ENCODE results near the gene IFT81. TPM values are rescaled to one million over a fixed set of nuclear protein-coding genes. Genes with fewer than 3 reads are reported as not detected.

The IFT81 gene
- total and polyA plus RNA-seq, 2 donors (not counting 1 experiment from before 2014, with no cell fraction given) = 0.43 to 6.8 TPM

GRCh38 chr12:110249105-110249504, 124.9 kb downstream of the IFT81 start:
- H3K79me2 ChIP-seq (ENCODE audit: control insufficient read depth, insufficient read depth, low read length) = no peaks in the 10 kb centered on the region
- intact Hi-C loops (cut with micrococcal nuclease) = no loop called here
- WGBS (ENCODE audit: insufficient coverage) = 28% methylated on average over 4 of the region's 4 CpGs
- H3K9ac ChIP-seq (ENCODE audit: low read length) = no peak overlapping the region
- no peak overlapping the region for H2AFZ ChIP-seq (ENCODE audit: insufficient read depth, low read depth, low read length, poor library complexity, severe bottlenecking)
- TF ChIP-seq, protein P1, sequence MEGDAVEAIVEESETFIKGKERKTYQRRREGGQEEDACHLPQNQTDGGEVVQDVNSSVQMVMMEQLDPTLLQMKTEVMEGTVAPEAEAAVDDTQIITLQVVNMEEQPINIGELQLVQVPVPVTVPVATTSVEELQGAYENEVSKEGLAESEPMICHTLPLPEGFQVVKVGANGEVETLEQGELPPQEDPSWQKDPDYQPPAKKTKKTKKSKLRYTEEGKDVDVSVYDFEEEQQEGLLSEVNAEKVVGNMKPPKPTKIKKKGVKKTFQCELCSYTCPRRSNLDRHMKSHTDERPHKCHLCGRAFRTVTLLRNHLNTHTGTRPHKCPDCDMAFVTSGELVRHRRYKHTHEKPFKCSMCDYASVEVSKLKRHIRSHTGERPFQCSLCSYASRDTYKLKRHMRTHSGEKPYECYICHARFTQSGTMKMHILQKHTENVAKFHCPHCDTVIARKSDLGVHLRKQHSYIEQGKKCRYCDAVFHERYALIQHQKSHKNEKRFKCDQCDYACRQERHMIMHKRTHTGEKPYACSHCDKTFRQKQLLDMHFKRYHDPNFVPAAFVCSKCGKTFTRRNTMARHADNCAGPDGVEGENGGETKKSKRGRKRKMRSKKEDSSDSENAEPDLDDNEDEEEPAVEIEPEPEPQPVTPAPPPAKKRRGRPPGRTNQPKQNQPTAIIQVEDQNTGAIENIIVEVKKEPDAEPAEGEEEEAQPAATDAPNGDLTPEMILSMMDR (IDR thresholded peaks at IDR 0.05) = no peak
- no peak for TF ChIP-seq EZH2 (IDR thresholded peaks at IDR 0.05; ENCODE audit: borderline replicate concordance, insufficient read depth, low read depth, low read length, poor library complexity, severe bottlenecking)
- no peak overlapping the region for H3K4me3 Mint-ChIP-seq
- no peak overlapping the region for H3K27ac ChIP-seq (ENCODE audit: low read length in 2 of 2)
- no peaks in the 10 kb centered on the region for H4K20me1 ChIP-seq (ENCODE audit: control insufficient read depth, insufficient read depth, low read length, poor library complexity, severe bottlenecking)
- DNase-seq = no peak
- no peaks in the 10 kb centered on the region for H3K36me3 ChIP-seq (replicated peaks in 1 of 2; ENCODE audit: control extremely low read depth in 1 of 2, control insufficient read depth in 1 of 2, extremely low read depth in 1 of 2, insufficient read depth in 2 of 2, low read length in 1 of 2)
- H3K4me2 ChIP-seq (replicated peaks; ENCODE audit: low read depth, low read length, poor library complexity, severe bottlenecking) = no peak overlapping the region
- peaks cover 0 to 3% (median 0%) of the 10 kb centered on the region in 3 donors for H3K9me3 ChIP-seq (ENCODE audit: control extremely low read depth in 1 of 3, control insufficient read depth in 2 of 3, insufficient read depth in 1 of 3, low read length in 2 of 3)
- no peaks in the 10 kb centered on the region for H3K27me3 ChIP-seq (replicated peaks in 1 of 4; ENCODE audit: control extremely low read depth in 1 of 4, control insufficient read depth in 3 of 4, insufficient read depth in 4 of 4, low read length in 3 of 4)
- no peaks in the 10 kb centered on the region for H3K9me3 Mint-ChIP-seq (ENCODE audit: insufficient read depth)
- no peak overlapping the region for H3K4me3 ChIP-seq (ENCODE audit: control extremely low read depth in 1 of 5, extremely low read depth in 1 of 5, insufficient read depth in 1 of 5, low read depth in 2 of 5, low read length in 4 of 5)
- ChIA-PET CTCF (interaction anchor here (0.6 to 1.5 kb wide), 3 partner anchors 149 to 182 kb away, joined by 3 to 5 read pairs (median 4); no protein-coding TSS in a partner anchor), POLR2A (no interaction called here)
- peaks cover 7% of the 10 kb centered on the region for H3K4me1 Mint-ChIP-seq
- ATAC-seq (ENCODE audit: low read depth) = no peak
- peaks cover 0 to 5% of the 10 kb centered on the region in 2 donors for H3K4me1 ChIP-seq (ENCODE audit: control insufficient read depth in 2 of 2, insufficient read depth in 2 of 2, low read length in 2 of 2)
- no peak overlapping the region for H3K27ac Mint-ChIP-seq
- H3K27me3 Mint-ChIP-seq = no peaks in the 10 kb centered on the region

DNA sequence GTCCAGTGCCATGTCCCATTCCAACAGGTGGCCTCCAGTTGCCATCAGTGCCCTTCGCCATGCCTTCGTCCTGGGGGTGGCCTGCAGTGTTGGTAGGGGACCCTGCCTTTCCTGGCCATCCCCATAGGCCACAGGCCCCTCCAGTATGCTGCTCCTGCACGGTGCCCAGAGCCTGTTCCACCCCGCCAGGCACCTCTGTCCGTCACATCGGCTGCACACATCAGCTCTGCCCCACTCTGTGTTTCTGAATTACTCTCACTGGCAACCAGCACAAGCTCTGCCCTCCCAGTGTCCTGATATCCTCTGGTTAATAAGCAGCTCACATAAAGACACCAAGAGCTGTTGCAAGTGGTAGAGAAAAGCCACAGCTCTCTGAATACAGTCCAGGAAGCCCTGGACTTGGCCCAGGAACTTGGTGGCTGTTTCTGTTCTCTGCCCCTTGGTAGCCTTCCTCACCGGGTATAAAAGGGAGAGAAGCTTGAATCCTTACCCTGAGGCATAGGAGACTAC, 125.6 kb downstream of the IFT81 start:
- intact Hi-C loops (cut with micrococcal nuclease) = no loop called here
- Mint-ChIP-seq H3K27ac (no peak overlapping the region), H3K9me3 (ENCODE audit: insufficient read depth) (no peaks in the 10 kb centered on the region), H3K27me3 (no peaks in the 10 kb centered on the region), H3K4me1 (peaks cover 6% of the 10 kb centered on the region), H3K4me3 (no peak overlapping the region)
- Histone ChIP-seq H3K4me2 (replicated peaks; ENCODE audit: low read depth, low read length, poor library complexity, severe bottlenecking) (no peak overlapping the region), H3K9me3 (ENCODE audit: control extremely low read depth in 1 of 3, control insufficient read depth in 2 of 3, insufficient read depth in 1 of 3, low read length in 2 of 3) (peaks cover 0 to 3% (median 0%) of the 10 kb centered on the region in 3 donors), H3K27ac (ENCODE audit: low read length in 2 of 2) (no peak overlapping the region), H3K36me3 (replicated peaks in 1 of 2; ENCODE audit: control extremely low read depth in 1 of 2, control insufficient read depth in 1 of 2, extremely low read depth in 1 of 2, insufficient read depth in 2 of 2, low read length in 1 of 2) (no peaks in the 10 kb centered on the region), H4K20me1 (ENCODE audit: control insufficient read depth, insufficient read depth, low read length, poor library complexity, severe bottlenecking) (no peaks in the 10 kb centered on the region), H3K79me2 (ENCODE audit: control insufficient read depth, insufficient read depth, low read length) (no peaks in the 10 kb centered on the region), H3K9ac (ENCODE audit: low read length) (no peak overlapping the region), H3K4me1 (ENCODE audit: control insufficient read depth in 2 of 2, insufficient read depth in 2 of 2, low read length in 2 of 2) (peaks cover 0 to 5% of the 10 kb centered on the region in 2 donors), H3K27me3 (replicated peaks in 1 of 4; ENCODE audit: control extremely low read depth in 1 of 4, control insufficient read depth in 3 of 4, insufficient read depth in 4 of 4, low read length in 3 of 4) (no peaks in the 10 kb centered on the region), H2AFZ (ENCODE audit: insufficient read depth, low read depth, low read length, poor library complexity, severe bottlenecking) (no peak overlapping the region), H3K4me3 (ENCODE audit: control extremely low read depth in 1 of 5, extremely low read depth in 1 of 5, insufficient read depth in 1 of 5, low read depth in 2 of 5, low read length in 4 of 5) (no peak overlapping the region)
- ChIA-PET CTCF (interaction anchor here (0.6 to 1.3 kb wide), 2 partner anchors 117 to 151 kb away, joined by 4 to 5 read pairs; no protein-coding TSS in a partner anchor), POLR2A (no interaction called here)
- ATAC-seq (ENCODE audit: low read depth) (no peak), DNase-seq (no peak)
- TF ChIP-seq EZH2 (IDR thresholded peaks at IDR 0.05; ENCODE audit: borderline replicate concordance, insufficient read depth, low read depth, low read length, poor library complexity, severe bottlenecking) = no peak
- TF ChIP-seq, protein P1 (IDR thresholded peaks at IDR 0.05) = no peak
- 95% methylated on average over 6 of the region's 7 CpGs for WGBS (ENCODE audit: insufficient coverage)

Measured in B cell (primary cell).